SKM-1 (cell line): ENCODE results near the gene DDC.
"Not testable (repeated sequence)": the region's sequence is repeated elsewhere in the genome, so short reads cannot be mapped to it uniquely, and the experiment has no call there.

Experiments
- DNase-seq: peaks from one replicate; lab custom pipeline; 2025; ENCODE audit not compliant: unreplicated experiment; lab: John Stamatoyannopoulos, UW

DDC gene

GRCh38 chr7:50590535-50590934 is 25.3 kb upstream of the DDC start:
- no peak for DNase-seq

GRCh38 chr7:50589364-50589763 is 24.2 kb upstream of the DDC start:
- DNase-seq, result no peak

GRCh38 chr7:50588937-50589336 is 23.7 kb upstream of the DDC start:
- DNase-seq, result no peak

GRCh38 chr7:50587737-50588136 is 22.5 kb upstream of the DDC start:
- DNase-seq, result no peak

GRCh38 chr7:50584793-50585408 is 19.7 kb upstream of the DDC start:
- no peak for DNase-seq

- DNase-seq, result no peak
These were observed 19.2 kb upstream of the DDC start for GRCh38 chr7:50584386-50584785.

- not testable (repeated sequence) for DNase-seq
These were observed 18.1 kb upstream of the DDC start for GRCh38 chr7:50583295-50583694.

- DNase-seq, result not testable (repeated sequence)
These were observed 17.1 kb upstream of the DDC start for GRCh38 chr7:50582271-50582670.

- not testable (repeated sequence) for DNase-seq
These were observed 15.5 kb upstream of the DDC start for GRCh38 chr7:50580666-50581065.

- no peak for DNase-seq
These were observed 14.9 kb upstream of the DDC start for GRCh38 chr7:50580057-50580456.

- not testable (repeated sequence) for DNase-seq
These were observed 12.9 kb upstream of the DDC start for GRCh38 chr7:50578105-50578504.

GRCh38 chr7:50577569-50577968 is 12.4 kb upstream of the DDC start:
- no peak for DNase-seq

- not testable (repeated sequence) for DNase-seq
These were observed 11.2 kb upstream of the DDC start for GRCh38 chr7:50576388-50576787.

- no peak for DNase-seq
These were observed 2.6 kb upstream of the DDC start for GRCh38 chr7:50567715-50568261.

- DNase-seq, result no peak
These were observed 772 bp upstream of the DDC start for GRCh38 chr7:50565977-50566376.

- no peak for DNase-seq
These were observed 333 bp upstream of the DDC start for GRCh38 chr7:50565559-50565916.

GRCh38 chr7:50564171-50564570 is 1.0 kb downstream of the DDC start:
- DNase-seq, result no peak

GRCh38 chr7:50562136-50562535 is 3.1 kb downstream of the DDC start:
- DNase-seq, result no peak

GRCh38 chr7:50560865-50561351 is 4.3 kb downstream of the DDC start:
- DNase-seq, result no peak

GRCh38 chr7:50559881-50560280 is 5.3 kb downstream of the DDC start:
- DNase-seq, result no peak

GRCh38 chr7:50558294-50559053 is 6.7 kb downstream of the DDC start:
- no peak for DNase-seq

- no peak for DNase-seq
These were observed 8.1 kb downstream of the DDC start for GRCh38 chr7:50557099-50557498.
